Pancreas (tissue), 10 donors: ENCODE measurements around the gene POLR2F. TPM values are rescaled to one million over a fixed set of nuclear protein-coding genes. Genes with fewer than 3 reads are reported as not detected.
A peak's percentile ranks its signal among the peaks of the same experiment; 100 is the strongest.

ENCODE experiments used
- ATAC-seq, 4 donors: fragments of 200-7000 bp; cut with Tn5 transposase; one replicate each; pipeline versions ENCODE4 v1.8.0 to v1.9.1; 2020; ENCODE audit warnings: mild to moderate bottlenecking in 4 of 4, moderate library complexity in 4 of 4
- DNase-seq, 6 donors: peaks; one replicate each; pipeline ENCODE4 v3.0.0-alpha.2; 2020
- FAIRE-seq: peaks from 2 replicates; lab custom pipeline; 2012; peaks lifted over from hg19 to GRCh38; lab: Jason Lieb, UNC
- H3K27ac ChIP-seq, 4 donors: fragments of 200-600 bp; sonication (generic); 1 replicate in 3 of 4; 2 replicates in 1 of 4; pipeline versions ENCODE4 v1.5.0 to v1.8.0; 2020
- H3K27me3 ChIP-seq, 4 donors: fragments of 200-600 bp; one replicate each; pipeline ENCODE4 v1.8.0; 2021
- H3K36me3 ChIP-seq, 3 donors: fragments of 200-600 bp; sonication (generic) in 1 of 3; one replicate each; pipeline versions ENCODE4 v1.5.0 to v1.8.0; 2020 to 2021
- H3K4me1 ChIP-seq, 3 donors: fragments of 200-600 bp; one replicate each; pipeline ENCODE4 v1.8.0; 2021
- H3K4me3 ChIP-seq, 4 donors: fragments of 200-600 bp; sonication (generic) in 2 of 4; one replicate each; pipeline versions ENCODE4 v1.5.0 to v1.8.0; 2020 to 2021
- H3K9me3 ChIP-seq, 4 donors: fragments of 200-600 bp; one replicate each; pipeline ENCODE4 v1.8.0; 2021
- WGBS, 2 donors: extraction: QIAGEN DNeasy Blood & Tissue Kit; methylation state at CpG; one replicate each; pipeline ENCODE4 v1.1.7; 2013; 5-methylcytosine and 5-hydroxymethylcytosine counted together
- intact Hi-C, 3 donors: fragments of 100-400 bp; cut with DNase I; formaldehyde crosslinking; loops; one replicate each; pipeline versions ENCODE4 v1.11.1 to v1.14.2; 2022
- polyA plus RNA-seq, 2 donors: library from polyadenylated mRNA; stranded (reverse); fragments of 200-250 nt; gene quantifications; one replicate each; pipeline ENCODE4 v1.2.3, GENCODE V29; 2013
- total RNA-seq, 6 donors: library from RNA; stranded (reverse); fragmentation: NEBNext Ultra II Directional in 4 of 6; extraction: Animal tissue kit (Norgen Biotek cat#: 25700) in 4 of 6; gene quantifications; one replicate each; pipeline versions ENCODE4 v1.2.1 to v1.2.4, GENCODE V29; 2021 to 2023
- TF ChIP-seq, protein P1 (sequence below), 4 donors: fragments of 200-600 bp; sonication (generic) in 3 of 4; IDR thresholded peaks; one replicate each; pipeline versions ENCODE4 v1.5.0 to v1.8.0; 2021; ENCODE audit warnings: antibody characterized with exemption in 4 of 4
- donor health status: healthy with polysubstance abuse.
- donor health status: DM: no; HTN: no; CAD: no; lungs with moderate emphysema.
- donor health status: DM: no; HTN: no; CAD: no.
- donor health status: control.
- donor health status: control.
- donor health status: Bipolar disorder and iron deficiency.
- donor health status: DM: yes; HTN: yes; CAD: no.
- donor health status: DM: no; HTN: no; CAD: no.
- donor health status: DM: no; HTN: no; CAD: no.
- donor health status: DM: yes; HTN: yes; CAD: no.

The POLR2F gene
- total and polyA plus RNA-seq, 8 donors = 21.2 to 74.5 (median 29.3) TPM

DNA sequence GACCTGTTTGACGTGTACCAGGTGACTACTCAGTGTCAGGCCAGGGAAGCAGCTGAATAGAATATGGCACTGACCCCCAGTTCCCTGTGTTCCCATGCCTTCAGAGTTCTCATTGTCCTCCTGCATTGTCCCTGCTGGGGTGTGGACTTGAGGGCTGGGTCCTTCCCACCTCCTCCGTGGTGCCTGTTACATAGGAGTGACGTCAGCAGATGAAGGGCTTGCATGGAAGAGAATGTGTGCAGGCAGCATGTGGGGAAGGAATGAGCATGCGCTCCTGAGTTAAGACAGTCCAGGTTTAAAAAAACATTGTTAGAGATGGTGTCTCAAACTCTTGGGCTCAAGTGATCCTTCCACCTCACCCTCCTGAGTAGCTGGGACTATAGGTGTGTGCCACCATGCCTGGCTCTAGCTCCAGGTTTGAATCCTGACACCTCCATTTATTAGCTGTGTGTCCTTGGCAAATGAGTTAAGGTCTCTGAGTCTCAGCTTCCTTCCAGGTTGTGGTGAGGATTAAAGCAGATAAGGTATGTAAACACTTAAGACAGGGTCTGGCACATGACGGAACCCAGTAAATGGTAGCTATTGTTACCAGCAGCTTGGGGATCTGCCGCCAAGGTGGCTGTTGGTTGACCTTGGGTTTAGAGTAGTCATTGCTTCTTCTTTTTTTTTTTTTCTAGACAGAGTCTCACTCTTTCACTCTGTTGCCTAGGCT is 38.4 kb downstream of the POLR2F start:
- TF ChIP-seq, protein P1, sequence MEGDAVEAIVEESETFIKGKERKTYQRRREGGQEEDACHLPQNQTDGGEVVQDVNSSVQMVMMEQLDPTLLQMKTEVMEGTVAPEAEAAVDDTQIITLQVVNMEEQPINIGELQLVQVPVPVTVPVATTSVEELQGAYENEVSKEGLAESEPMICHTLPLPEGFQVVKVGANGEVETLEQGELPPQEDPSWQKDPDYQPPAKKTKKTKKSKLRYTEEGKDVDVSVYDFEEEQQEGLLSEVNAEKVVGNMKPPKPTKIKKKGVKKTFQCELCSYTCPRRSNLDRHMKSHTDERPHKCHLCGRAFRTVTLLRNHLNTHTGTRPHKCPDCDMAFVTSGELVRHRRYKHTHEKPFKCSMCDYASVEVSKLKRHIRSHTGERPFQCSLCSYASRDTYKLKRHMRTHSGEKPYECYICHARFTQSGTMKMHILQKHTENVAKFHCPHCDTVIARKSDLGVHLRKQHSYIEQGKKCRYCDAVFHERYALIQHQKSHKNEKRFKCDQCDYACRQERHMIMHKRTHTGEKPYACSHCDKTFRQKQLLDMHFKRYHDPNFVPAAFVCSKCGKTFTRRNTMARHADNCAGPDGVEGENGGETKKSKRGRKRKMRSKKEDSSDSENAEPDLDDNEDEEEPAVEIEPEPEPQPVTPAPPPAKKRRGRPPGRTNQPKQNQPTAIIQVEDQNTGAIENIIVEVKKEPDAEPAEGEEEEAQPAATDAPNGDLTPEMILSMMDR (IDR thresholded peaks at IDR 0.05) = no peak
- 58 to 63% methylated on average over 6 of the region's 6 CpGs for WGBS, 2 donors
- FAIRE-seq (no peak), ATAC-seq (peak in 2 of 4 donors; percentile 27 to 53), DNase-seq (no peak)
- H3K27ac ChIP-seq = no peak overlapping the region
- peaks cover 0 to 3% (median 0%) of the 10 kb centered on the region in 3 donors for H3K4me1 ChIP-seq
- H3K9me3 ChIP-seq = no peaks in the 10 kb centered on the region
- intact Hi-C loops = no loop called here
- H3K4me3 ChIP-seq = no peak overlapping the region
- H3K36me3 ChIP-seq = no peaks in the 10 kb centered on the region
- no peaks in the 10 kb centered on the region for H3K27me3 ChIP-seq

DNA sequence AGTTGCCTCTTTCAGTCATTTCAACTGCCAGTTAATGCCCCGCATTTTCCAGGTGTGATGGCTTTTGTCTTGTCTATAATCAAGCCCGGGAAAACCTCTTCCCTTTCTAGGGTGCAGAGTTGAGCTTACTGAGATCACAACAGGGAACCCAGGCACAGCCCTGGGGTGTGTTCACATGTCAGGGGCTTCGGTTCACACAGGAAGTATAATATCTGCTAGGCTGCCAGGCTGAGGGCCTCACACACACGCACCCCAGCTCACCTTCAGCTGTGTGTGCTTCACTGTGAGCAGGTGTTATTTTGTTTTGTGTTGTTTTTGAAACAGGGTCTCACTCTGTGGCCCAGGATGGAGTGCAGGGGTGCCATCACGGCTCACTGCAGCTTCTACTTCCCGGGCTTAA is 40.5 kb downstream of the POLR2F start:
- Histone ChIP-seq H3K4me1 (peaks cover 0 to 3% (median 0%) of the 10 kb centered on the region in 3 donors), H3K36me3 (no peaks in the 10 kb centered on the region), H3K4me3 (no peak overlapping the region), H3K27me3 (no peaks in the 10 kb centered on the region), H3K27ac (no peak overlapping the region), H3K9me3 (no peaks in the 10 kb centered on the region)
- DNase-seq (no peak), FAIRE-seq (no peak), ATAC-seq (no peak)
- TF ChIP-seq, protein P1 (IDR thresholded peaks at IDR 0.05) = no peak
- intact Hi-C loops = no loop called here
- WGBS, 2 donors = 91% methylated on average over 6 of the region's 6 CpGs

DNA sequence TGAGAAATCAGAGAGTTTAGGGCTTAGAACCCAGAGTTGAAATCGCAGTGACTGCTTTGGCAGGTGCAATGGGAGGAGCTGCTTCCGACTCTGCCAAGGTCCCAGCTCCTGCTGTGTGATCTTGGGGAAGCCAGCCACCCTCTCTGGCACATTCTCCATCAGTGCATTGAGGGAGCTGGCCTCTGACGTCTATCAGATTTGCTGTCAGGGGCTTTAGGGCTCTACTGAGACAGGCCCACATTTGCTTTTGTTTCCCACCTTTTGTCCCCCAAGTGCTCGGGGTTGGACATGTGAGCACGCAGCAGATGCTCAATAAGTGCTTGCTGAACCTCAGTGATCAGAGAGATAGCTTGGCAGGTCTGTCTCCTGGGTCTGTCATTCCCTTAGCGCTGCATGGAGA is 41.5 kb downstream of the POLR2F start:
- no peak for DNase-seq
- no peak for ATAC-seq
- intact Hi-C loops = no loop called here
- Histone ChIP-seq H3K36me3 (no peaks in the 10 kb centered on the region), H3K27me3 (no peaks in the 10 kb centered on the region), H3K4me3 (no peak overlapping the region), H3K27ac (no peak overlapping the region), H3K9me3 (no peaks in the 10 kb centered on the region), H3K4me1 (peaks cover 0 to 3% (median 0%) of the 10 kb centered on the region in 3 donors)
- no peak for FAIRE-seq
- 86 to 93% methylated on average over 6 of the region's 6 CpGs for WGBS, 2 donors
- TF ChIP-seq, protein P1 (IDR thresholded peaks at IDR 0.05) = no peak

DNA sequence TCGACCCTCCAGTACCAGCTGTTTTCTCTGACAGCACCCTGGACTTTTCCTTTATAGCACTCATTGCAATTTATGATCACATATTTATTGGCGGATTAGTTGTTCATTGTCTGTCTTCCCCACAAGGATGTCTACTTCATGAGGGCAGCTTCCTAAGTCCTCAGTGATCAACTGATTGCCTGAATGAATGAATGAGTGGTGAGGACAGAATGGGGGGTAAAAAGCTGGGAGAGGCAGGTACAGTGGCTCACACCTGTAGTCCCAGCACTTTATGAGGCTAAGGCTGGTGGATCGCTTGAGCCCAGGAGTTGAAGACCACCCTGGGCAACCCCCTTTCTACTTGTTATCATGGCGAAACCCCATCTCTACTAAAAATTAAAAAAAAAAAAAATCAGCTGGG is 42.0 kb downstream of the POLR2F start:
- Histone ChIP-seq H3K27me3 (no peaks in the 10 kb centered on the region), H3K4me3 (no peak overlapping the region), H3K27ac (no peak overlapping the region), H3K36me3 (no peaks in the 10 kb centered on the region), H3K4me1 (peaks cover 0 to 3% (median 0%) of the 10 kb centered on the region in 3 donors), H3K9me3 (no peaks in the 10 kb centered on the region)
- DNase-seq (no peak), ATAC-seq (no peak), FAIRE-seq (no peak)
- TF ChIP-seq, protein P1 (IDR thresholded peaks at IDR 0.05) = no peak
- 90 to 93% methylated on average over 4 of the region's 4 CpGs for WGBS, 2 donors
- intact Hi-C loops = no loop called here

DNA sequence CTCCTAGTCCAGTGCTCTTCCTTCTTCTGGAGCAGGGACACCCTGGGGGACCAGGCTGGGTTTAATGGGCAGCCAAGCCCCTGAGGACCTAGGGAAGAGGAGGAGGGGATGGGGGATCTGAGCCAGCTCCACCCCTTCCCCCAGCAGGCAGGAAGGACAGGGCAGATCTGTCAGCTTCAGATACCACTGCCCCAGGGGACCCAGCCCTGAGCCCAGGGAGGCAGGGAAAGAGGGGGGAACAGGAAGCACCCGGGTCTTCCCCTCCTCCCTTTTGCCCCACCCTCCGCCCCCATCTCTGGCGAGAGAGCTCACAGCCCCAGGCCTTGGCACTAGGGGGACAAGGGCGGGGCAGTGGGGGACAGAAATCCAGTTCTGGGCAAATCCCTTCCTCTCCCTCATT is 42.6 kb downstream of the POLR2F start:
- H3K27ac ChIP-seq = no peak overlapping the region
- H3K27me3 ChIP-seq = no peaks in the 10 kb centered on the region
- TF ChIP-seq, protein P1 (IDR thresholded peaks at IDR 0.05) = no peak
- ATAC-seq (no peak), FAIRE-seq (no peak), DNase-seq (no peak)
- H3K36me3 ChIP-seq = no peaks in the 10 kb centered on the region
- no peaks in the 10 kb centered on the region for H3K9me3 ChIP-seq
- no peak overlapping the region for H3K4me3 ChIP-seq
- intact Hi-C loops = no loop called here
- 66 to 67% methylated on average over 3 to 4 of the region's 4 CpGs for WGBS, 2 donors
- H3K4me1 ChIP-seq = peaks cover 0 to 3% (median 0%) of the 10 kb centered on the region in 3 donors
